ENCODE results near the gene PLEKHG3. TPM values are rescaled to one million over a fixed set of nuclear protein-coding genes. Genes with fewer than 3 reads are reported as not detected.

Gene PLEKHG3
- total RNA-seq, 4 donors from 2014 or later, result 58.1 to 273 (median 94.7) TPM

DNA sequence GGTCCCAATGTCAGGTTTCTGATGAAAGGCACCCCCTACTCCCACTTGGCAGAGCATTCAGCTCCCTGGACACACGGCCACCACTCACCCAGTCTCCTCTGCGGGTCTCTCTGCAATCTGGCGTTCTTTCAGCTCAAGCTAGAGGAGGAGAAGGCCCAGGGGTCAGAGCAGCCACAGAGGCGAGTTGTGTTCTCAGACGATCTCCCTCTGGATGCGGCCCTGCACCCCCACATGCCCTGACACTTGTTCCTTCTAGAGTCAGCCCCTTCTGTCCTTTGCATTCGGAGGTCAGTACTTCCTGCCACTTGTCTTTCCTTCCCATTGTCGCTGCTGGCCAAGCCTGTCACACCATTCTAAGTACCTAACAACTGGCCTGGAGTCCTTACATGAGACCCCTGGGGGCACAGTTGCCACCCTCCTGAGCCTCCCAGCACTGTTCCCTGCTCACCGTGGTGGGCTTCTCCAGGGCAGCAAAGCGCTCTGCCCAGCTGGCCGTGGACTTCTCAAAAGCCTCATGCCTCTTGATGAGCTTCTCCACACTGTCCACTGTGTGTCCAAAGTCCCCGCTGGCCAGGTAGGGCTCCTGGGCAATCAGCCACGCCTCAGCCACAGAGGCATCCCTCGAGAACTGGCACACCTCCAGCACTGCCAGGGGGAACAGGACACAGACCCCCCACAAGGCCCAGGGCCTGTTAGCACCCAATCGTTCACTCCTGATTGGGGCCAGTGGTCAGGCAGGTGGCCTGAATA, 63.2 kb downstream of the PLEKHG3 start:
- H3K9me3 ChIP-seq, result no peaks in the 10 kb centered on the region
- intact Hi-C loops (cut with DNase I; ENCODE audit: low total_unique reads), result loop anchor here (5.0 kb wide), 1 partner anchor 95 kb away; no protein-coding TSS in a partner anchor
- in situ Hi-C loops (cut with MboI; ENCODE audit: low pct_ligation_motif_present in 1 of 4, low pct_unique_long_range_greater_than_20kb in 1 of 4, low sequenced_read_pairs in 3 of 4), result loop anchor here in 2 of 4 donors (10.0 to 25.0 kb wide), 2 partner anchors 93 to 230 kb away; partner anchors contain the start of genes HSPA2 (in 1 of the 2) and PPP1R36 (in 1 of the 2)

DNA sequence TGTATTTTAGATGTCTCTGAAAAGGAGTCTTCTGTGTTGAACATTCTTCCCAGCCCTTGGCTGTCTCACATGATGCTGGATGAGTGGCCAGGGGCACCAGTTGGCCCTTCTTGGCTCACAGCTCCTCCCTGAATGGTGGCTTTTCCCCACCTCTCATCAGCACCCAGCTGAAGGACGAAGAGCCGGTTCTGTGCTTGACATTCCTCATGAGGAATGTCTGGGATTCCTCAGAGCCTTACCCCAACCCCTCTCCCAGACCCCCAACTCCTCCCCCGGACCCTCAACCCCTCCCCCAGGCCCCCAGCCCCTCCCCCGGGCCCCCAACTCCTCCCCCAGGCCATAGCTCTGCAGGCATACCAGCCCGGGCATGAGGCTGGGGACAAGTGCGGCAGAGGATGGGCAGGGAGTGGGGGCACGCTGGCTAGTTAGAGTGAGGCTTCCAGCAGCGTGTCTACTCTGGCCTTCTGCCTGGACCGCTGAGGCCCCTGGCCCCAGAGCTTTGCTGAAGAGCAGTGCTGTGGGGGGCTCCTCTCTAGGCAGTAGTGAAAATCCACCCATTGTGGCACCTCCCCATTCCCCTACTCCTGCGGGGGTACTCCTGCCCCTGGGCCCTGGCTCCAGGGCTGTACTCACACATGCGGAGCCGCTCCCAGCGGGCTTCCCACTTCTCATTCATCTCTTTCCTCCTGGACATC, 64.3 kb downstream of the PLEKHG3 start:
- intact Hi-C loops (cut with DNase I; ENCODE audit: low total_unique reads), result loop anchor here (5.0 kb wide), 1 partner anchor 96 kb away; no protein-coding TSS in a partner anchor
- H3K9me3 ChIP-seq, result no peaks in the 10 kb centered on the region
- H3K27ac ChIP-seq, result no peak overlapping the region
- TF ChIP-seq POLR2A (IDR thresholded peaks at IDR 0.05) (no peak), EP300 (IDR thresholded peaks at IDR 0.05; ENCODE audit: low read depth) (no peak), POLR2AphosphoS5 (IDR thresholded peaks at IDR 0.05) (no peak)
- TF ChIP-seq, protein P1, sequence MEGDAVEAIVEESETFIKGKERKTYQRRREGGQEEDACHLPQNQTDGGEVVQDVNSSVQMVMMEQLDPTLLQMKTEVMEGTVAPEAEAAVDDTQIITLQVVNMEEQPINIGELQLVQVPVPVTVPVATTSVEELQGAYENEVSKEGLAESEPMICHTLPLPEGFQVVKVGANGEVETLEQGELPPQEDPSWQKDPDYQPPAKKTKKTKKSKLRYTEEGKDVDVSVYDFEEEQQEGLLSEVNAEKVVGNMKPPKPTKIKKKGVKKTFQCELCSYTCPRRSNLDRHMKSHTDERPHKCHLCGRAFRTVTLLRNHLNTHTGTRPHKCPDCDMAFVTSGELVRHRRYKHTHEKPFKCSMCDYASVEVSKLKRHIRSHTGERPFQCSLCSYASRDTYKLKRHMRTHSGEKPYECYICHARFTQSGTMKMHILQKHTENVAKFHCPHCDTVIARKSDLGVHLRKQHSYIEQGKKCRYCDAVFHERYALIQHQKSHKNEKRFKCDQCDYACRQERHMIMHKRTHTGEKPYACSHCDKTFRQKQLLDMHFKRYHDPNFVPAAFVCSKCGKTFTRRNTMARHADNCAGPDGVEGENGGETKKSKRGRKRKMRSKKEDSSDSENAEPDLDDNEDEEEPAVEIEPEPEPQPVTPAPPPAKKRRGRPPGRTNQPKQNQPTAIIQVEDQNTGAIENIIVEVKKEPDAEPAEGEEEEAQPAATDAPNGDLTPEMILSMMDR (IDR thresholded peaks at IDR 0.05), result no peak
- no peaks in the 10 kb centered on the region for H3K27me3 ChIP-seq
- H3K36me3 ChIP-seq, result no peaks in the 10 kb centered on the region
- no peak for DNase-seq
- in situ Hi-C loops (cut with MboI; ENCODE audit: low pct_ligation_motif_present in 1 of 4, low pct_unique_long_range_greater_than_20kb in 1 of 4, low sequenced_read_pairs in 3 of 4), result loop anchor here in 2 of 4 donors (10.0 to 25.0 kb wide), 2 partner anchors 94 to 231 kb away; partner anchors contain the start of genes HSPA2 (in 1 of the 2) and PPP1R36 (in 1 of the 2)
- H3K4me1 ChIP-seq, result peaks cover 3 to 11% (median 7%) of the 10 kb centered on the region in 4 donors
- H3K4me3 ChIP-seq, result no peak overlapping the region
- WGBS, 2 donors (ENCODE audit: low coverage in 1 of 2), result 75% methylated on average over 10 of the region's 13 CpGs; no CpG with 5 or more reads in 1 of the 2 donors

More for the DNA sequence above, 63.2 kb downstream of the PLEKHG3 start:
- no peak for DNase-seq
- no peaks in the 10 kb centered on the region for H3K36me3 ChIP-seq
- peaks cover 6 to 16% (median 10%) of the 10 kb centered on the region in 4 donors for H3K4me1 ChIP-seq
- no peak overlapping the region for H3K4me3 ChIP-seq
- WGBS, 2 donors (ENCODE audit: low coverage in 1 of 2), result 75% methylated on average over 15 of the region's 15 CpGs; no CpG with 5 or more reads in 1 of the 2 donors
- no peaks in the 10 kb centered on the region for H3K27me3 ChIP-seq
- no peak overlapping the region for H3K27ac ChIP-seq
- TF ChIP-seq POLR2A (IDR thresholded peaks at IDR 0.05), result no peak
- no peak for TF ChIP-seq EP300 (IDR thresholded peaks at IDR 0.05; ENCODE audit: low read depth)
- TF ChIP-seq, protein P1 (IDR thresholded peaks at IDR 0.05), result no peak
- TF ChIP-seq POLR2AphosphoS5 (IDR thresholded peaks at IDR 0.05), result no peak

DNA sequence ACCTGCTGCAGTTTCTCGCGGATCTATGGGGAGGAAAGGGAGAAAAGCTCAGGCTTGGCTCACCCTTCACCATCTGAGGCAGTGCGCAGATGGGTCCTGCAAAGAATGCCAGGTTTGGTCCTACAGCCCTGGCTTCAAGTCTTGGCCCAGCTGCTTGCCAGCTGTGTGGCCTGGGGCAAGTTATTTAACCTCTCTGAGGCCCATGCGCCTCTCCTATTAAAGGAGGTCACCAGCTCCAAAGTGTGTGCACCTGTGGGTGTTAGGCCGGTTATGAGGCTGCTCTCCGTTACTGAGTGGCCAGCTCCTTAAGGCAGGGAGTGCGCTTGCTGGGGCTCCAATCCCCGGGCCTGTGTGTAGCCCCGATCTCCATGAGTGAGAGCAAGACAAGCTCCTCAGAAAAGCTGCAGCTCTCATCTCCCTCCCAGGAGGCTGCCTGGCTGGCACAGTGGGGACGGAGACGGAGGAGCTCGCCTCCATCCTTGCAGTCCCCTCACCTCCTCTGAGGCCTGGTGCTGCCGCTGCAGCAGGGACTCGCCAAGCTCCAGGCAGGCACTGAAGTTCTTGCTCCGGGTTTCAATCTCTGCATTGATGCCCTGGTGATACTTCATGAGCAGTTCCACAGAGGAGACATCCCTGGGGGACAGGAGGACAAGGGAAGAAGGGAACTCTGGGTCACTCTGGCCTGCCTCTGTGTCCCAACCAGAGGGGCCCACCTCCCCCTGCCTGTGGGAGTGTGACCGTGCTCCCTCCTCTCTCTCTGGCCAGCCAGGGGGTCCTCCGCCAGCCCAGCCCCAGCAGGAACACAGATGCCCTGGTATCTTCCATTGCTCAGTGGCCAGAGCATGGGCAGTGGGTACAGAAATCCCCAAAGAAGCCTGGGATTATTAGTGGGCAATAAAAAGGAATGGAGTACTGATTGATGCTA, 65.1 kb downstream of the PLEKHG3 start:
- intact Hi-C loops (cut with DNase I; ENCODE audit: low total_unique reads), result loop anchor here (5.0 kb wide), 1 partner anchor 97 kb away; no protein-coding TSS in a partner anchor
- Histone ChIP-seq H3K9me3 (no peaks in the 10 kb centered on the region), H3K27me3 (no peaks in the 10 kb centered on the region), H3K4me1 (peaks cover 3 to 7% (median 5%) of the 10 kb centered on the region in 4 donors), H3K4me3 (no peak overlapping the region), H3K36me3 (no peaks in the 10 kb centered on the region), H3K27ac (no peak overlapping the region)
- in situ Hi-C loops (cut with MboI; ENCODE audit: low pct_ligation_motif_present in 1 of 4, low pct_unique_long_range_greater_than_20kb in 1 of 4, low sequenced_read_pairs in 3 of 4), result loop anchor here in 2 of 4 donors (10.0 to 25.0 kb wide), 2 partner anchors 95 to 232 kb away; partner anchors contain the start of genes HSPA2 (in 1 of the 2) and PPP1R36 (in 1 of the 2)
- no peak for DNase-seq
- no peak for TF ChIP-seq POLR2AphosphoS5 (IDR thresholded peaks at IDR 0.05)
- TF ChIP-seq EP300 (IDR thresholded peaks at IDR 0.05; ENCODE audit: low read depth), result no peak
- TF ChIP-seq, protein P1 (IDR thresholded peaks at IDR 0.05), result no peak
- no peak for TF ChIP-seq POLR2A (IDR thresholded peaks at IDR 0.05)
- WGBS, 2 donors (ENCODE audit: low coverage in 1 of 2), result 86 to 100% methylated on average over 2 to 17 of the region's 17 CpGs
